Measurements from ENCODE around the gene GREM2. TPM values are rescaled to one million over a fixed set of nuclear protein-coding genes. Genes with fewer than 3 reads are reported as not detected.

GREM2 gene
- total RNA-seq, 1 donor from 2014 or later: 1.1 TPM

DNA sequence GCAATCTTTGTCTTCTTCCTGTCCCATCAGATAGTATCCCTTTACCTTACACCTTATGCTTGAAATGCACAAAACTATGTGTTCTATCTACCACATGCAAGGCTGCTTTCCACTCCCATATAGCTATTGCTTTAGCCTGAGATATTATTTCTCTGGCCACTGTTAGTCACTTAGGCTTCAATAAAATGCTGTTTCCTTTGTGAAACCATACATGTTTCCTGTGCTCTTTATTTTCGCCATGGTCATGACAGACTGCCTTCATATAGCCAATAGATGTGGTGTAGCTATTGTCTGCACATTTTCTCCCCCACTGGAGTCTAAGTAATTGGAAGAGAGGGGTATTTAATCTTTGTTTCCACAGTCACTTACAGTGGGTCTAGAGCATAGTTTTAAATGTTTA is 108.4 kb downstream of the GREM2 start:
- intact Hi-C loops (cut with micrococcal nuclease): loop anchor here (5.0 kb wide), 1 partner anchor 696 kb away; no protein-coding TSS in a partner anchor

- intact Hi-C loops (cut with micrococcal nuclease): loop anchor here (5.0 kb wide), 1 partner anchor 696 kb away; no protein-coding TSS in a partner anchor
These were observed 108.9 kb downstream of the GREM2 start for GRCh38 chr1:240503036-240503435.

GRCh38 chr1:240501115-240501514 is 110.8 kb downstream of the GREM2 start:
- intact Hi-C loops (cut with micrococcal nuclease): loop anchor here (5.0 kb wide), 1 partner anchor 694 kb away; no protein-coding TSS in a partner anchor

DNA sequence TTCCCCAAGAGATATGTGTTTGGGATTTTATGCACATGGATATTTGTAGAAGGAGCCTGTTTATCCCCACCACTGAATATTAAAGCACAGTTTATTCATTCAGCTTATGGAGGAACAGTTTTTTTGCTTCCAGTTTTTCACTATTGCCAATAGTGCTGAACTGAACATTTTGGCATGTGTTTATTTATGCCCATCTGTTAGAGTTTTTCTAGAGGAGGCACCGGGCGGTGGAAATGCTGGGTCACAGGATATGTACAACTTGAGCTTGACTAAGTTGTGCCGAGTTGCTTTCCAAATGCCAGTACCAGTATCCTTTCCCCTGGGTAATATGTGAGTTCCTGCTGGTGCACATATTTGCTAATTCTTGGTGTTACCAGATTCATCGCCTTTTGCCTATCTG is 111.3 kb downstream of the GREM2 start:
- intact Hi-C loops (cut with micrococcal nuclease): loop anchor here (5.0 kb wide), 1 partner anchor 693 kb away; no protein-coding TSS in a partner anchor

GRCh38 chr1:240499012-240499411 is 112.9 kb downstream of the GREM2 start:
- intact Hi-C loops (cut with micrococcal nuclease): no loop called here

DNA sequence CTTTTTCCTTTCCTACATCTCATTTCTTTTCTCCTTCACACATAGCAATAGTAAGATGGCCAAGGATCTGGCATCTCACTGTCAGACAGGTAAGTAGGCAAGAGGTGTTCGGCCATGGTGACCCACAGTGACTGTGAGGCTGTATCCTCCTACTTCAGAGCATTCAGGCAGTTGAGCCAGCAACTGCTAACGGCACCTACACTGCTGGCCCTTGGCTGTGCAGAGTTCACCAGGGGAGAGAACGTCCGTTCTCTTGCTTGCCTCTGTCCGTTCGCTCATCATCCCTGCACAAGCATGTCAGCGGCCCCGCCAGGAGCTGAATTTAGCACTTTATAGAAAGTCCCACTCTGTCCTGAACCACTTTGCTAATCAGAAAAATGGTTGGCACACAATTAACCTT is 113.6 kb downstream of the GREM2 start:
- intact Hi-C loops (cut with micrococcal nuclease): no loop called here

GRCh38 chr1:240497908-240498307 is 114.0 kb downstream of the GREM2 start:
- intact Hi-C loops (cut with micrococcal nuclease): no loop called here

DNA sequence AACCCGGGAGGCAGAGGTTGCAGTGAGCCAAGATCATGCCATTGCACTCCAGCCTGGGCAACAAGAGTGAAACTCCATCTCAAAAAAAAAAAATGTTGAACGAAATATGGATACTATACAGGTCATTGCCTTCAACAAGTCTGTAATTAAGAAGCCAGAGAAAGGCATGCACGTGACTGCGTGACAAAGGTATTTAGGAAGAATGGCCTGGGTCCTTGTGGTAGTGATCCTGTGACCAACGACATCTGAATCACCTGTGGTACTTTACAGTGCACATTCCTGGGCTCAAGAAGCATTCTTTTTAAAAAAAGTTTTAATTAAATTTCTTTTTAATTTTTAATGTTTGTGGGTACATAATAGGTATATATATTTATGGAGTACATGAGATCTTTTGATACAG is 115.0 kb downstream of the GREM2 start:
- intact Hi-C loops (cut with micrococcal nuclease): no loop called here

DNA sequence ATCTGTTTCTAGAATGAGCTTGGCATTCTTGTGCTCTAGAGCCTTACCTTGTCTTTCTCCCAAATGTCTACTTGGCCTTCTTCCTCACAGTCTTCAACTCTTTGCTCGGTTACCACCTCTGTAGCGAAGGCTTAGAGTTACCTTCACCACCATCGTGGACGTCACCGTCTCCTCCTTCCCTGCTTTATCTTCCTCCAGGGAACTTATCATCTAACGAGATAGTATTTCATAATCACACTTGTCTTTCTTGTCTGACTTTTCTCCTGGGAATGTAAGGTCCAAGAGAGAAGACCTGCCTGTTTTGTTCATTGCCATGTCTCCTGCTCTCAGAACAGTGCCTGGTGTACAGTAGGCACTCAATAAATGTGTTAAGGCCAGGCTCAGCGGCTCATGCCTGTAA is 115.6 kb downstream of the GREM2 start:
- intact Hi-C loops (cut with micrococcal nuclease): no loop called here

DNA sequence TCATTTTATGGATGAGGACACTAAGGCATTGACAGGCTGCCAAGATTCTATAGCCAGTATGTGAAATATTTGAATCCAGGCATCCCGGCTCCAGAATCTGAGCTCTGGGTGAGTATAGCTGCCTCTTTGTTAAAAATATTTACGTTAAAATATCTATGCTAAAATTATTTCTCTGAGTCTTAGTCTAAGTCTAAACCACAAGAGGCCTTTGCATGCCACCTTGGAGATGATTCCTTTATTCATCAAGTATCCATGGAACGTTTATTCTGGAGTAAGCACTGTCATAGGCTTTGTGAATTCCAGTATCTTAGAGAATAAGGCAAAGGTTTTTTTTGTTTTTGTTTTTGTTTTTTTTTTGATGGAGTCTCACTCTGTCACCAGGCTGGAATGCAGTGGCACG is 116.4 kb downstream of the GREM2 start:
- intact Hi-C loops (cut with micrococcal nuclease): no loop called here

- intact Hi-C loops (cut with micrococcal nuclease): no loop called here
These were observed 119.0 kb downstream of the GREM2 start for GRCh38 chr1:240492832-240493440.

GRCh38 chr1:240491796-240492195 is 120.2 kb downstream of the GREM2 start:
- intact Hi-C loops (cut with micrococcal nuclease): no loop called here

- intact Hi-C loops (cut with micrococcal nuclease): no loop called here
These were observed 120.8 kb downstream of the GREM2 start for GRCh38 chr1:240491156-240491555.

GRCh38 chr1:240487493-240487892 is 124.5 kb downstream of the GREM2 start:
- intact Hi-C loops (cut with micrococcal nuclease): no loop called here

DNA sequence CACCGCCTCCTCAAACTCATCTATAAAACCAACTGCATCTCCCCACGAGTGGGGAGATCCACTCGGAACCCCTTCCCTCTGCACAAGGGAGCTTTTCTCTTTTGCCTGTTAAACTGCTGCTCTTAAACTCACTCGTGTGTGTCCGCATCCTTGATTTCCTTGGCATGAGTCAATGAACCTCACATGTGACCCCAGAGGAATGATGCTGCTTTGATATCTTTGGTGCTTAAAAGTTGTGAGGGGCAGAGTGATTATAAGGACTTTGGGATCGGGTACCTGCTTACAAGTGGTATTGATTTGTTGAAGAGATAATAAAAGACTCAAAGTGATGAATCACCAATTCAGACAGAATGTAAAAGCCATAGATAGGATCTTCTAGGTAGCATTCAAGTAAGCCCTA is 125.3 kb downstream of the GREM2 start:
- intact Hi-C loops (cut with micrococcal nuclease): no loop called here

DNA sequence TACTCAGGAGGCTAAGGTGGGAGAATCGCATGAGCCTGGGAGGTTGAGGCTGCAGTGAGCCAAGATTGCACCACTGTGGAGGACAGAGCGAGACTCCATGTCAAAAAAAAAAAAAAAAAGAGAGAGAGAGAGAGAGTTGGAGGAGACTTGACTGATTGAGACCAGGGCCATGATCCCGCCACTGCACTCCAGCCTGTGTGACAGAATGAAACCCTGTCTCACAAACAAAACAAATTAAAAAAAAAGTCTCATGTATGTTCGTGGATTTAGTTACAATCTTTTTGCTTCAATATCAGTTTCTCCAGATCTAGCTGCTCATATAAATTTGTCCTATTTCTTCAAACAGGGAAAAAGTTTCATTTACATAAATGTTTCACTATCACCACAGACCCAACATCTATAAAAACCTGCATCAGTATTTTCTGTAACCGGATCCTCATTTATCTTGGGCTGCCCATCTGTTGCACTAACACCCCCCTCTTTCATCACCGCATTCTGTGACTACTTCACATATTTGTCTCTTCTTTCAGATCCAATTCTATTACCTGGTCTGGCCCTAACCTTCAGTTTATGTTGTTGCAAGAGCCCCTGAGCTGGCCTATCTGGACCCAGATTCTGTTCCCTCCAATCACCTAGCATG is 127.0 kb downstream of the GREM2 start:
- intact Hi-C loops (cut with micrococcal nuclease): no loop called here

DNA sequence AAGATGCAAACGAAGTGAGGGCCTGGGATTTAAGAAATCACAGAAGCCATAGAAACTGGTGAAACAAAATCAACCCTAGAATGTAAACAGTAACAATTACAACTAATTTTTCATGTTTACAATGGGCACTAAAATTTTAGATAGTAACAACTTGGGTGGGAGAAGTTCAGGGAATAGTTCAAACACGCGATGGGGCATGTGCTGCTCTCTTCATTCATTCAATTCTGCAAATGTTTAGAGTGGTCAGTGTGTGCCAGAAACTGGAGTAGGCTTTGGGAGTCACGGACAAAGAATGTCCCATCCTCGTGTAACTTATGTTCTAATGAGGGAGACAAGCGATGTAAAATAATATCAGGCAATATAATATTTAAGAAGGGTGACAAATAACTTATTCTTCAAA is 133.4 kb downstream of the GREM2 start:
- intact Hi-C loops (cut with micrococcal nuclease): no loop called here

DNA sequence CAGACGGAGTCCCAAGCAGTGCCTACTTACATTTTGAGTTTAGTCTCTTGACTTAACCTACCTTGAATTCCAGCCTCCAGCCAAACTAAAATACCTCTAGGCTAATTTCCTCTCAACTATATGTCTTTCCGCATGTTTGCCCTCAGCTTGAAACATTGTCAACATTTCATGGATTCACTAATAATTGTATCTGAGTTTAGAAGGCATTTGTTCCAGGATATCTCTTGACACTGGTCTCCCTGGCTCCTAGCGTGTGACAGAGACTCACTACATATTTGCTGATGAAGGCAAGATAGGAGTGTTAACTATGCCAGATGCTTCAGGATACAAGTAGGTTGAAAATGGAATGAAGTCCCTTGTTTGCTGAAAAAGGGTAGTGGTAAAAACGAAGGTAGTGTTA is 136.1 kb downstream of the GREM2 start:
- intact Hi-C loops (cut with micrococcal nuclease): no loop called here

DNA sequence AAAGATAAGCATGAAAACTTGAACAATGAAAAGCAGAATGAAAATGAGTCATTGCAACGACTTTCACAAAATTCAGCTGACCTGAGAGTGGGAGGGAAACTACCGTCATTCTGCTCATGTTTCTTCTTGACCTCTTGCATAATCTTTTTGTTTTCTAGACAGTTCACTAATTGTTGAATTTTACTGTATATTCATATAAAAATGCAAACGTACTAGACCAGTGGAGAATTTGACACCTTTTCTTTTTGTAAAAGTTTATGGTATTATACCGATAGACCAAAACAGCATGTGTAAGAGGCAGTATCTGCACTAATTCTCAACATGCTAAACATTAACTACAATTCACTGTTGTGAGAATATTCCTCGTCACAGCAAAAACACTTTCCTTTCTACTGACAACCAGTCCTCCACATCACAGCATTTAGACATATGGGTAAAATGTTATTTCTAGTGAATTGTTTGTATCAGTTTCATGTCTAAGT is 137.8 kb downstream of the GREM2 start:
- intact Hi-C loops (cut with micrococcal nuclease): no loop called here

DNA sequence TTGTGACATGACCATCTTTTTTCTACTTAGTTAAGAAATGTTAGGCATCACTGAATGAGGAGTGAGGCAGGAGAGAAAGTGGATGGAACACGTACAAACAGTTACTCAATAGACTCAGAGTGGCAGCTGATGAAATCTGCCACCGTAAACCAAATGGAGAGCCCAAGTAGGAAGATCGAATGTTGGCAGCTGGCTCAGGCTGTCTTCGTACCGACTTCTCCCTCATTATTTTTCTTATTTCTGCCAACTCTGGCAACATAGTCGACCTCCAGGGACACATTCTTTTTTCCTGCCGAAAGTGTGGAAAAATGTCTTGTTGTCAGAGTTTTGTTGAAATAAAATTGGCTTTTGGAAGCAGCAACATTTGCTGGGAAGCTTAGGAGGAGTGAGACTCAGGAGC is 143.3 kb downstream of the GREM2 start:
- intact Hi-C loops (cut with micrococcal nuclease): no loop called here

DNA sequence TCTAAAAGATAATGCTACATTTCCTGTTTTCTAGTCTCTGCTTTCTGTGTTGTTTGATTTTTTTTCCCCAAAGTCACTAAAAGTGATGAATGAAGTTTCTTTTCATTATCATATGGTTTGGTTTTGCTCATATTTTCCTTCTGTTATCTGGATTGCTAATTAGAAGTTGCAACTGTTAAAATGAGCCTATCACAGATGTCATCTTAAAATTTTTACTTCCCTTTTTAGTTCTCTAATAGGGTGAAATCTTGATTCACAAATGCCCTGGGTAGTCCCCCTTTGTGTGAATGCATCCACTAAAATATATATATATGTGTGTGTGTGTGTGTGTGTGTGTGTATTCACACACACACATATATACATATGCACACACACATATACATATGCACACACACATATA is 144.1 kb downstream of the GREM2 start:
- intact Hi-C loops (cut with micrococcal nuclease): no loop called here

DNA sequence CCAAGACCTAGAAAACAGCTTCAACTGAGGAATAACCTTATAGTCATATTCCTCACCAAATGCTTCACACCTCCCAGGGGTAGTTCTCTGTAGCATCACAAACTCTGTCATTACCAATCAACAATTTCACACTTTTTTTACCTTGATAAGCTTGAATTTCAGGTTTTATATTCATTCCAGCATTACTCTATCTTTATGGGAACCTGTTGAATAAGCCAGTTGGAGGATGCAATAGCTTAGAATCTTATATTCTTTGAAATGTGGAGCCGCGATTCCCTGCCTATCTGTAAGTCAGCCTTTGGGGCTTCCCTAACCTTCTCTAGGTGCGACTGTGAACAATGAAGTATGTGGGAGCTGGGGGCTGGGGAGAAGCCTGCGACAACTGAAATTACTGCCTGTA is 145.4 kb downstream of the GREM2 start:
- intact Hi-C loops (cut with micrococcal nuclease): no loop called here

GRCh38 chr1:240465531-240465940 is 146.4 kb downstream of the GREM2 start:
- intact Hi-C loops (cut with micrococcal nuclease): no loop called here

All from T-helper 1 cell treated with Interleukin-12 subunit alpha and Interleukin-12 subunit beta and Interleukin-4 antibody, amounts not matched to agents 30 ng/mL and 1 ng/mL, for 36 hours (primary cell).